ENCODE measurements around the gene MYH13.

MYH13 gene

DNA sequence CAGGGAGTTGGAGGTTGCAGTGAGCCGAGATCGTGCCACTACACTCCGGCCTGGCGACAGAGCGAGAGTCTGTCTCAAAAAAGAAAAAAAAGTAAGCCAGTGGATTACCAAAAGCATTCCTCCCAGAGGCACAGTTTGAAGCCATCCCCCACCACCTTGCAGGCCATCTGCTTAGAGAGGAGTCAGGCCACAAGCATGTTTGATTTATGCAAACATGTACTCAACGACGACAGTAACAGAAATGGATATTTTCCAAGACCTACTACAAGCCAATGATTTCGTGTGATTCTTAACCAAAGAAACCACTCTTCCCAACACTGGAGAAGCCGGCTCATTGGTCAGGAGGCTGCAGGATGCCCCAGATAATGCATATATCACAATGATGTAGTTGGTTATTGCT is 34.8 kb downstream of the MYH13 start:
- no peaks in the 10 kb centered on the region for H3K36me3 ChIP-seq (ENCODE audit: insufficient read depth, low read depth, low read length)
- no peaks in the 10 kb centered on the region for H3K27me3 ChIP-seq (ENCODE audit: insufficient read depth, low read length)
- H3K4me3 ChIP-seq (ENCODE audit: low read length), result no peak overlapping the region
- no peaks in the 10 kb centered on the region for H3K9me3 ChIP-seq (ENCODE audit: insufficient read depth, low read depth, low read length)
- H3K4me1 ChIP-seq (ENCODE audit: insufficient read depth, low read length), result peaks cover 4% of the 10 kb centered on the region; the same call in 1 of the 2 replicates
- H3K9ac ChIP-seq (ENCODE audit: low read depth, low read length), result no peak overlapping the region
- H3K27ac ChIP-seq (ENCODE audit: low read length), result no peak overlapping the region

DNA sequence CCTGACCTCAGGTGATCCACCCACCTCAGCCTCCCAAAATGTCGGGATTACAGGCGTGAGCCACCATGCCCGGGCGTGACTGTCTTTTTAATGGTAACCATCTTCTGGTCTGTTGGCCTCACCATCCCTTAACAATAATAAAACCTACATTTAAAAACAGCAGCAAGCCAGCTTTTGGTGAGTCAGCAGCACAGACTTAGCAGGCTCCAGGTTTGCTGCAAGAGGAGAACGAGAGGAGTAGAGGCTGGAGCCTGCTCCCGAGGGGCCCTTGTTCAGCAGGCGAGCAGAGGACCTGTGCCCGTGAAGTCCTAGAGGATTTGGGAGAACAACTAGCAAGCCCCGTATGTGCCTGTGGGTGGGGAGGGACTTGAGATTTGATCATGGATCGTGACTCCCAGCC is 35.7 kb downstream of the MYH13 start:
- Histone ChIP-seq H3K36me3 (ENCODE audit: insufficient read depth, low read depth, low read length) (no peaks in the 10 kb centered on the region), H3K4me1 (ENCODE audit: insufficient read depth, low read length) (peaks cover 4% of the 10 kb centered on the region; the same call in 1 of the 2 replicates), H3K9ac (ENCODE audit: low read depth, low read length) (no peak overlapping the region), H3K27ac (ENCODE audit: low read length) (no peak overlapping the region), H3K27me3 (ENCODE audit: insufficient read depth, low read length) (no peaks in the 10 kb centered on the region), H3K4me3 (ENCODE audit: low read length) (no peak overlapping the region), H3K9me3 (ENCODE audit: insufficient read depth, low read depth, low read length) (no peaks in the 10 kb centered on the region)

DNA sequence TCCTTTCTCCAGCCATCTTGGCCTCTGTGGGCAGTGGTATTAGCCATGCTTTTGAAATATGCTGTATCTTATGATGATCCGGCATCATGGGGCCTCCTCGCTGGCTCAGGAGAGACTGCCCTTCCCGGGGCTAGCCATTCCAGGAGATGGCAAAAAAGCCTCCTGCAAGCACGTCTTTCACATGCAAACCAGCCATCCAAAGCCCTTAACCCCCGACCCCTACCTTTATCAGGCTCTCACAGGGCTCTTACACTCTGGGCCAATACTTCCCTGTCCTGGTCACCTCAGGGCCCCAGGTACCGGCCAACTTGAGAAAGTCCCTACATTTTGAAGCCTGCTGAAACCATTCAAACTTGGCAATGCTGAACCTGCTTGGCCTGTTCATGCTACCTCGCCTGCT is 36.4 kb downstream of the MYH13 start:
- H3K27me3 ChIP-seq (ENCODE audit: insufficient read depth, low read length), result no peaks in the 10 kb centered on the region
- H3K4me3 ChIP-seq (ENCODE audit: low read length), result no peak overlapping the region
- H3K9ac ChIP-seq (ENCODE audit: low read depth, low read length), result no peak overlapping the region
- no peaks in the 10 kb centered on the region for H3K9me3 ChIP-seq (ENCODE audit: insufficient read depth, low read depth, low read length)
- peaks cover 4% of the 10 kb centered on the region; the same call in 1 of the 2 replicates for H3K4me1 ChIP-seq (ENCODE audit: insufficient read depth, low read length)
- no peaks in the 10 kb centered on the region for H3K36me3 ChIP-seq (ENCODE audit: insufficient read depth, low read depth, low read length)
- H3K27ac ChIP-seq (ENCODE audit: low read length), result no peak overlapping the region

DNA sequence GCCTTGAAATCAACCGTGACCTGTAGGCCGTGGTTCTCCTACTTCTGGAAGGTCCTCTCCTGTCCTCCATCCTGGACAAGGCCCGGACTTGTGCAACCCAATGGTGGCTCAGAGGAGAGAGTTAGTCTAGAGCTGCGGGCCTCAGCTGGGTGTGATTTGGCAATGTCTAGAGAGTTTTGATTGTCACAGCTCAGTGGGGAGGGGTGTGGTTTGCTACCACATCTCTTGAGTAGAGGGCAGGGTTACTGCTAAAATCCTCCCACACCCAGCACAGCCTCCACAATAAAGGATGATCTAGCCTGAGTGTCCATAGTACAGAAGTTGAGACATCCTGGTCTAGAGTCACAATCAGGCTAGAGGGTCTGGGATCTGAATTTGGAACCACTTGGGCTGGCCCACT is 40.3 kb downstream of the MYH13 start:
- Histone ChIP-seq H3K9me3 (ENCODE audit: insufficient read depth, low read depth, low read length) (no peaks in the 10 kb centered on the region), H3K4me1 (ENCODE audit: insufficient read depth, low read length) (peaks cover 4% of the 10 kb centered on the region; the same call in 1 of the 2 replicates), H3K36me3 (ENCODE audit: insufficient read depth, low read depth, low read length) (no peaks in the 10 kb centered on the region), H3K4me3 (ENCODE audit: low read length) (no peak overlapping the region), H3K9ac (ENCODE audit: low read depth, low read length) (no peak overlapping the region), H3K27me3 (ENCODE audit: insufficient read depth, low read length) (no peaks in the 10 kb centered on the region), H3K27ac (ENCODE audit: low read length) (no peak overlapping the region)

DNA sequence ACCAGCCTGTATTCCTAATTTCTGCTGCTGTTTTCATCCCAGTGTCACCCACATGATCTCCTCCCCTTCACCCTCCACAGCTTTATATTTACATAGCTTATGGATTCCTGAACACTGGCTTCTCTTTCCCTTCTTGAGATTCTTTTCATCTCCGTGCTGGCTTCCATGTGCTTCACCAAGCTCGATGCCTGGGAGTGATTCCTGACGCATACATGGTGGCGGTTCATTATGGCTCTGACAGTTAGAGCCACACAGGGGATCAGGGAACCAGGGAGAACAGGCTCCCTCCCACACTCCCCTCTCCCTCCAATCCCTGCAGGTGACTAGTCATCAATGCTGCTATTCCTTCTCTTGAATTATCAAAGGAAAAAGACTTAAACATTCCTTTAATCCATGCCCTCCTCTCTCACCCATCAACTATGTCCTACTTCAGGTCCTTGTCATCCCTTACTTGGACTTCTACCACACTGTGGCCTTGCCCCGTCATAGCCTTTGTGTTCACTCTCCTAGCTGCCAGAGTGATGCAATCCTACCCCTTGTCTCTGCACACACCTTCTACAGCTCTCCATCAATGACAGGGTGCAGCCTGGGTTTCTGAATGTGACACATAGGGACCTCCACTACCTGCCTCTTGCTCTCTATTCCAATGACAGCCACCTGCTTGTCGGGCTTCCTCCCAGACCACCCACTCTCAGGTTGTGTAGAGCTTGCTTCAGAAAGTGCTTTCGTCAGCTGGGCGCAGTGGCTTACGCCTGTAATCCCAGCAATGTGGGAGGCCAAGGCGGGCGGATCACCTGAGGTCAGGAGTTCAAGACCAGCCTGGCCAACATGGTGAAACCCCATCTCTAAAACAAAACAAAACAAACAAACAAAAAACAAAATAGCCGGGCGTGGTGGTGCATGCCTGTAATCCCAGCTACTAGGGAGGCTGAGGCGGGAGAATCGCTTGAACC is 43.6 kb downstream of the MYH13 start:
- no peaks in the 10 kb centered on the region for H3K9me3 ChIP-seq (ENCODE audit: insufficient read depth, low read depth, low read length)
- H3K36me3 ChIP-seq (ENCODE audit: insufficient read depth, low read depth, low read length), result no peaks in the 10 kb centered on the region
- no peak overlapping the region for H3K4me3 ChIP-seq (ENCODE audit: low read length)
- no peaks in the 10 kb centered on the region for H3K27me3 ChIP-seq (ENCODE audit: insufficient read depth, low read length)
- no peak overlapping the region for H3K9ac ChIP-seq (ENCODE audit: low read depth, low read length)
- no peak overlapping the region for H3K27ac ChIP-seq (ENCODE audit: low read length)
- no peaks in the 10 kb centered on the region for H3K4me1 ChIP-seq (ENCODE audit: insufficient read depth, low read length)

DNA sequence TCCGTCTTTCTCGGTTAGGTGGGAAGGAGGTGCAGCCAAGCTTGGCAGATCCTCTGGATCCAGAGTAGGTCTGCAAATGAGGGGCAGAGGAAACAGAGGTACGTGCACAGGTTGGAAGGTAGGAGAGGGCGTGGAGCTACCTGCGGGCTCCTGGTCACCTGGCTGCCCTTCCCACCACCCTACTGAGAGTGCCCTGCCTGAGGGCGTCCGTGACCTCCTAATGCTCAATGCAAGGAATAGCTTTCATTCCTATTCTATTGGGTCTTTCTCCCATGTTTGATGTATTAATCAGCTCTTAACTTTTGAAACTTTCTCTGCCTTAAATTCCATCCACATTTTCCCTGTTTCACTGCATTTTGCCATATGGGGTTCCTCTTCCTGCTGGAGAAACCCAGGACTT is 44.6 kb downstream of the MYH13 start:
- no peaks in the 10 kb centered on the region for H3K9me3 ChIP-seq (ENCODE audit: insufficient read depth, low read depth, low read length)
- H3K4me3 ChIP-seq (ENCODE audit: low read length), result no peak overlapping the region
- H3K4me1 ChIP-seq (ENCODE audit: insufficient read depth, low read length), result no peaks in the 10 kb centered on the region
- no peaks in the 10 kb centered on the region for H3K27me3 ChIP-seq (ENCODE audit: insufficient read depth, low read length)
- H3K36me3 ChIP-seq (ENCODE audit: insufficient read depth, low read depth, low read length), result no peaks in the 10 kb centered on the region
- H3K9ac ChIP-seq (ENCODE audit: low read depth, low read length), result no peak overlapping the region
- no peak overlapping the region for H3K27ac ChIP-seq (ENCODE audit: low read length)

DNA sequence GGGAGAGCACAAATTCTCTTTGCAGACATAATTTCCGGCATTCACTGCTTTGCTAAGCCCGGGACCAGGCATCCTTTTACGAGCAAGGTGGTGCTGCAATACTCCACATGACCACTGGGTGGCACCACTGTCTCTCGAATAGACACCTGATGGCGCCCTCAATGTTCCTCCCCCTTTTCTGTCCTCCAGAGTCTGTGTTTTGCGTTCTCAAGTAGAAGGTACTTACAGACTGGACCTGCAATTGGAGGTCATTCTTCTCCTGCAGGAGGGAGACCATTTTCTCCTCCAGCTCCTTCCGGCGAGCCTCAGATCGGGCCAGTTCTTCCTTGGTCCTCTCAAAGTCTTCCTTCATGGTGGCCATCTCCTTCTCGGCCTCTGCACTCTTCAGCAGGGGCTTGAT is 45.2 kb downstream of the MYH13 start:
- H3K36me3 ChIP-seq (ENCODE audit: insufficient read depth, low read depth, low read length), result no peaks in the 10 kb centered on the region
- no peaks in the 10 kb centered on the region for H3K9me3 ChIP-seq (ENCODE audit: insufficient read depth, low read depth, low read length)
- no peak overlapping the region for H3K27ac ChIP-seq (ENCODE audit: low read length)
- no peaks in the 10 kb centered on the region for H3K27me3 ChIP-seq (ENCODE audit: insufficient read depth, low read length)
- H3K4me1 ChIP-seq (ENCODE audit: insufficient read depth, low read length), result no peaks in the 10 kb centered on the region
- no peak overlapping the region for H3K9ac ChIP-seq (ENCODE audit: low read depth, low read length)
- H3K4me3 ChIP-seq (ENCODE audit: low read length), result no peak overlapping the region

DNA sequence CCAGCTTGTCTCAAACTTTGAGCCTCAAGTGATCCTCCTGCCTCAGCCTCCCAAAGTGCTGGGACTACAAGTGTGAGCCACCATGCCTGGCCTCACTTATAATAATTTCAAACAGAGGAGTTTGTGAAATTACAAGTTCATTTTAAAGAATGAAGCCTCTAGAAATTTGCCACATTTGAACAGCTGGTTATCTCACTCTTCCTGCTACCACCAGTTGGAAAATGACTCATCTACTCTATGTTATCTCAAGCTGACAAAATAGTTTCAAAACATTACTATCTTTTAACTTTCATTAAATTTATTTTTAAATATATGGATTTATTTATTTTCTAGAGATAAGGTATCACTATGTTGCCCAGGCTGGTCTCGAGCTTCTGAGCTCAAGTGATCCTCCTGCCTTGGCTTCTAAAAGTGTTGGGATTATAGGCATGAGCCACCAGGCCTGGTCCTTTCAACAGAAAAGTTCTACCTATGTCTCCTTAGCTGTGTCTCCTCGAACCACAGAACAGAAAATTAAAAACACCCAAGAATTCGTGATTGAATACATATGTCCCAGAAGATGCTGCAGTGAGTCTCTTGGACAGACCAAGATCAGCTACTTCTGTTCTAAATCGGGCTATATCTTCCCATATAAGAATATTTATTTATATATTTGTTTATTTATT is 47.6 kb downstream of the MYH13 start:
- H3K27me3 ChIP-seq (ENCODE audit: insufficient read depth, low read length), result no peaks in the 10 kb centered on the region
- no peaks in the 10 kb centered on the region for H3K36me3 ChIP-seq (ENCODE audit: insufficient read depth, low read depth, low read length)
- no peak overlapping the region for H3K4me3 ChIP-seq (ENCODE audit: low read length)
- H3K9ac ChIP-seq (ENCODE audit: low read depth, low read length), result no peak overlapping the region
- H3K27ac ChIP-seq (ENCODE audit: low read length), result no peak overlapping the region
- H3K4me1 ChIP-seq (ENCODE audit: insufficient read depth, low read length), result no peaks in the 10 kb centered on the region
- no peaks in the 10 kb centered on the region for H3K9me3 ChIP-seq (ENCODE audit: insufficient read depth, low read depth, low read length)

DNA sequence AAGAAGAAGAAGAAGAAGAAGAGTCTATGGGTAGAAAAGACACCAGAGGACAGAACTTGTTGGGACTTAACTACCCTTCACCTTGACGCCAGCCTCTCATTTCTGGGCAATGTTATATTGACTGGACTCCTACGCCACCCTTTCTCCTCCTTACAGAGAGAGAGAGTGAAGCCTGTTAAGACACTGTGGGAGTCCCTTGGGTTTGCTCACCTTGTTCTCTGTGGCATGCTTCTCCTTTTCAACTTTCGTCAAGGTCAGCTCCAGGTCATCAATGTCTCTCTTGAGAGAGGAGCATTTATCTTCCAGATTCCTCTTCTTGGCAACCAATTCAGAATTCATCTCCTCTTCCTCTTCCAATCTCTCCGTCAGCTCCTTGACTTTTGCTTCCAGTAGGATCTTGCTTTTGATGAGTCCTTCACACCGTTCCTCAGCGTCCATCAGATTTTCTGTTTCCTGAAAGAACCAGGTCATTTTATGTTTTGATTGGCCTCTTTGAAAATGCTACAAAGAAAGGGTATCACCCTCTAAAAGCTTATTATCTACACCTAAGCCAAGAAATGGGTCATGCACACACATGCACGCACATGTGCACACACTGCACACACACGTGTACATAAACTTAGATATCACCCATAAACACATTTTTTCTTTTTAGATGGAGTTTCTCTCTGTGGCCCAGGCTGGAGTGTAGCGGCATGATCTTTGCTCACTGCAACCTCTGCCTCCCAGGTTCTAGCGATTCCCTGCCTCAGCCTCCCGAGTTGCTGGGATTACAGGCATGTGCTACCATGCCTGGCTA is 48.8 kb downstream of the MYH13 start:
- H3K9me3 ChIP-seq (ENCODE audit: insufficient read depth, low read depth, low read length), result no peaks in the 10 kb centered on the region

DNA sequence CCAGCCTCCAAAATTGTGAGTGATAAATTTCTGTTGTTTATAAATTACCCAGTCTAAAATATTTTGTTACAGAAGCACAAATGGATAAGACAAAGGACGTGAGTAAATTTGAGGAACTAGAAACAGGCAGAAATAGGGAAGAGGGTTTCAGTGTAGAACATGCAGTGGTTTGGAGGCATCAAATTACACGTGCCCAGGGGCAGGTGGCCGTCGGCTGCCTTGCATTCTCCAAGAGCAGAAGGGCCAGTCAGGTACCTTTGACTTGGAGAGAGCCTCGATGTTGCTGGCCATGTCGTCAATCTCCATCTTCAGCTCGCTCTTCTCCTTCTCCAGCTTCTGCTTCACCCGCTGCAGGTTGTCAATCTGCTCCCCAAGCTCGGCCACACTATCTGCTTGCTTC is 54.3 kb downstream of the MYH13 start:
- Histone ChIP-seq H3K4me1 (ENCODE audit: insufficient read depth, low read length) (no peaks in the 10 kb centered on the region), H3K4me3 (ENCODE audit: low read length) (no peak overlapping the region), H3K9ac (ENCODE audit: low read depth, low read length) (no peak overlapping the region), H3K9me3 (ENCODE audit: insufficient read depth, low read depth, low read length) (no peaks in the 10 kb centered on the region), H3K27ac (ENCODE audit: low read length) (no peak overlapping the region), H3K27me3 (ENCODE audit: insufficient read depth, low read length) (no peaks in the 10 kb centered on the region), H3K36me3 (ENCODE audit: insufficient read depth, low read depth, low read length) (no peaks in the 10 kb centered on the region)

More for the DNA sequence above, 48.8 kb downstream of the MYH13 start:
- no peak overlapping the region for H3K4me3 ChIP-seq (ENCODE audit: low read length)
- no peaks in the 10 kb centered on the region for H3K4me1 ChIP-seq (ENCODE audit: insufficient read depth, low read length)
- no peaks in the 10 kb centered on the region for H3K36me3 ChIP-seq (ENCODE audit: insufficient read depth, low read depth, low read length)
- no peak overlapping the region for H3K9ac ChIP-seq (ENCODE audit: low read depth, low read length)
- H3K27me3 ChIP-seq (ENCODE audit: insufficient read depth, low read length), result no peaks in the 10 kb centered on the region
- no peak overlapping the region for H3K27ac ChIP-seq (ENCODE audit: low read length)

DNA sequence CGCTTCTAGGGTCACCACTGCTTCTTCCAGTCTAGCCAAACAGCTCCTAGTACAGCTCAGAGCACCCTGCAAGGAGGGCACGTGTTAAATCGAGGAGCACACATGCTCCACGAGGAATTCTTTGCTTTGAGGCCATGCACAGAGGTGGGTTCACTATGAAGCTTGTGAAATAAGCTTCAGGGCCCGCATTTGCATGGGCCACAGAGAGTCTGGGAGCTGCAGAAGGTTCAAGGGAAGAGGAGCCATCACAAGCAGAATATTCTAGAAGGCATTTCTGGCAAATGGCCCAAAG is 55.3 kb downstream of the MYH13 start:
- no peak overlapping the region for H3K4me3 ChIP-seq (ENCODE audit: low read length)
- H3K9ac ChIP-seq (ENCODE audit: low read depth, low read length), result no peak overlapping the region
- no peaks in the 10 kb centered on the region for H3K27me3 ChIP-seq (ENCODE audit: insufficient read depth, low read length)
- no peaks in the 10 kb centered on the region for H3K36me3 ChIP-seq (ENCODE audit: insufficient read depth, low read depth, low read length)
- no peaks in the 10 kb centered on the region for H3K4me1 ChIP-seq (ENCODE audit: insufficient read depth, low read length)
- no peak overlapping the region for H3K27ac ChIP-seq (ENCODE audit: low read length)
- no peaks in the 10 kb centered on the region for H3K9me3 ChIP-seq (ENCODE audit: insufficient read depth, low read depth, low read length)

Measured in iPS-20b (cell line).